Hematopoietic multipotent progenitor cell (in vitro differentiated cells): Measurements from ENCODE around the gene YJEFN3. TPM values are rescaled to one million over a fixed set of nuclear protein-coding genes. Genes with fewer than 3 reads are reported as not detected.

Source experiments
- DNase-seq, 3 donors: peaks; one replicate each; pipeline ENCODE4 v3.0.0-alpha.2; 2011 to 2015; ENCODE audit warnings: low read depth in 2 of 3, low spot score in 2 of 3
- total RNA-seq: library from RNA; depleted of rRNA; stranded (reverse); fragments of >200 nt; gene quantifications from one replicate; pipeline ENCODE4 v1.2.3, GENCODE V29; 2012

Gene YJEFN3
- total RNA-seq, 1 donor: 0.54 TPM

GRCh38 chr19:19575411-19575810, 46.7 kb downstream of the YJEFN3 start:
- DNase-seq: no peak

DNA sequence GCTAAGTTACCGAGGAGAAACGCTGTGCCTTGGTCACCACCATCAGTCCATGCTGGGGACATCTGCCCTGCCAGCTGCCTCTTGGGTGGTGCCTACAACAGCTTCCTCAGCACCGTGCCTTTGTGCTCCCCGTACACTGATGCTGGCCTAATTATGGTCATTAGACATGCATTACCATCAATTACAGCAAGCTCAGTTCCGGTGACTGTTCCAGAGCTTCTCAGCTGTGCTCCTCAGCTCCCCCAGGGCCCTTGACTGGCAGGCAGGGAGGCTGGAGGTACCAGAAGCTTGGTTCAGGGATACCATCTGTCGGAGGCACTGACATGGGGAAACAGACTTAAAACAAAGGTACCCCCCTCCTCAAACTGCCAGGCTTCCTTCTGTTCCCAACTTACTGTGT, 49.5 kb downstream of the YJEFN3 start:
- no peak for DNase-seq

DNA sequence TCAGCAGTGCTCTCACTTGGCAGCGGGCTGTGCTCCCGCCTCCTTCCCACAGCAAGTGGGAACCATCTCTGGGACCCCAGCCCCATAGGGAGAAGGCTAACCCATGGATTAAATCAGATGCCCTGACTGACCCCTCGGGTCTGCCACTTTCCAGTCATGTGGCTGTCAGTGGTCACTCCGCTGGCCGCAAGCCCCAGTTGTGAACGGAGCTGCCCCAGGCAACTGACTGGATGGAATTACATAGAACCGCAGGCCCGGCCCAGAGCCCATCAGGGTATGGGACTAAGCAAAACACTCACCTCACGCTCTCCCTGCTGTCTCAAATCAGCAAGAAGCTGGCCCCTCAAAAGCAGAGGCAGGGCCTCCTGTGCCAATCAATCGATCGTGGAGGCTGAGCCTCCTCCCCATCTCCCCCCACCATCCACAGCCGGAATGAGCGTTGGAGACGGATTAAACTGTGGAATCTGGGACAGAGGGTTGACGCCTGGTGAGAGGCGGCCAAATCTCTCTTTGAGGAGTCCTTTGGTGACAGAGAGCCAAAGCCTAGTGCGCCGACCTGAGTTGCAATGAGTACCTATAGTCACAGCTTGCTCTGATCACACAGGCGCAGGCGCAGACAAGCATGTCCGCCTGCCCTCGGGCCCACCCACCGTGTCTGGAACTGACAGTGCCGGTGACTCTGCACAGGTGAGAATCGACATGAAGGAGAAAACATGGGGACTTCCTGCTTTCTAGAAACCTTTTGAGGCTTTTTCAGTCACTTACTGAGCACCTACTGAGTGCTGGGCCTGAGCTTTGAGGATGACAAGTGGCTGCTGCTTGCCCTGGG, 51.0 kb downstream of the YJEFN3 start:
- DNase-seq: no peak

- no peak for DNase-seq
These were observed 51.7 kb downstream of the YJEFN3 start for GRCh38 chr19:19580418-19580817.

- no peak for DNase-seq
These were observed 52.7 kb downstream of the YJEFN3 start for GRCh38 chr19:19581391-19581790.

- DNase-seq: no peak
These were observed 53.8 kb downstream of the YJEFN3 start for GRCh38 chr19:19582471-19582870.

DNA sequence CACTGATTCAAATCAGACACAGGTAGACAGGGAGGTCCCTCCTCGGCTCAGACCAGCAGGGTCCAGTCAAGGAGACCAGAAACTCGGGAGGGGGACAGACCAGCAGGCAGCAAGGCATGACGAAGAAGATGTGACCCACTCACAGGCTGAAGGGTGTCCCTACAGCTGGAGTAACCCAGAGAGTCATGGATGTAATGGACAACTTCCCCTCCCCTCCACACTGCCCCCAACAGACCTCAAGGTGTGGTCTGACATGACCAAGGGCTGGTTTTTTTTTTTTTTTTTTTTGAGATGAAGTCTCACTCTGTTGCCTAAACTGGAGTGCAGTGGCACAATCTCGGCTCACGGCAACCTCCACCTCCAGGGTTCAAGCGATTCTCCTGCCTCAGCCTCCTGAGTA, 55.6 kb downstream of the YJEFN3 start:
- no peak for DNase-seq

Other genes with a start within 250 kb of the YJEFN3 start
- gene SUGP1, start 208.4 kb upstream of the YJEFN3 start, total RNA-seq: 32.0 TPM
- 111 TPM for gene MAU2, start 208.1 kb upstream of the YJEFN3 start, total RNA-seq
- gene GATAD2A, start 123.2 kb upstream of the YJEFN3 start, total RNA-seq: 47.1 TPM
- gene TSSK6, start 13.4 kb upstream of the YJEFN3 start, total RNA-seq: 5.4 TPM
- gene NDUFA13, start 12.7 kb upstream of the YJEFN3 start, total RNA-seq: 203 TPM
- 0.27 TPM for gene CILP2, start 9.4 kb downstream of the YJEFN3 start, total RNA-seq
- gene PBX4, start 89.8 kb downstream of the YJEFN3 start, total RNA-seq: 4.8 TPM
- 22.6 TPM for gene LPAR2, start 99.3 kb downstream of the YJEFN3 start, total RNA-seq
- gene GMIP, start 114.7 kb downstream of the YJEFN3 start, total RNA-seq: 36.9 TPM
- 102 TPM for gene ATP13A1, start 134.8 kb downstream of the YJEFN3 start, total RNA-seq
- 8.3 TPM for gene ZNF101, start 139.9 kb downstream of the YJEFN3 start, total RNA-seq
- gene ZNF14, start 204.2 kb downstream of the YJEFN3 start, total RNA-seq: 3.0 TPM